Right lobe of liver (tissue), 4 donors: ENCODE measurements around the gene EYA4.

Experiments
- POLR2A ChIP-seq: fragments of 450-650 bp; IDR thresholded peaks from one replicate; pipeline ENCODE4 v1.6.1; 2017; ENCODE audit warnings: antibody characterized with exemption, mild to moderate bottlenecking
- TF ChIP-seq, protein P1 (sequence below), 4 donors: fragments of 200-600 bp in 3 of 4; fragments of 450-650 bp in 1 of 4; IDR thresholded peaks; one replicate each; pipeline versions ENCODE4 v1.5.1 to v1.8.0; 2016 to 2022; ENCODE audit warnings: antibody characterized with exemption in 4 of 4, mild to moderate bottlenecking in 2 of 4
- donor health status: DM: no; HTN: no; CAD: no.
- donor health status: DM: no; HTN: no; CAD: no.
- donor health status: DM: no; HTN: yes; CAD: no.

DNA sequence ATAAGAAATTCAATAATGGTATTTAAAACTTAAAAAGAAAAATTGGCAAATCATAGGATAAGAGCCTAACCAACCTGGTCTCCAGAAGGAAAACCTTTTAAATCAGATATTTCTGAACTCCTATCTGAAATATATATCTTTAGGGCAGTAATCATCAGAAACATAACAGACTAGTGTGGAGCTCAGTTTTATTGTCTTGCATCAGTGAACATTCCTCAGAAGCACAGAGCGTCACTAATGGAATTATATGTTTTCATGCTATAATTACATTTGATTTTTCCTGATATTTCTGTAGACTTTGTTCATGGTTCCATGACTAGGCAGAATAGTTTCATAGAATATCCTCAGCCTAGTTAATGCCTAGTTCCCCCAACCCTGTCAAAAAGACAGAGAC lies 262.2 kb downstream of the EYA4 start:
- TF ChIP-seq POLR2A: no peak
- TF ChIP-seq, protein P1, sequence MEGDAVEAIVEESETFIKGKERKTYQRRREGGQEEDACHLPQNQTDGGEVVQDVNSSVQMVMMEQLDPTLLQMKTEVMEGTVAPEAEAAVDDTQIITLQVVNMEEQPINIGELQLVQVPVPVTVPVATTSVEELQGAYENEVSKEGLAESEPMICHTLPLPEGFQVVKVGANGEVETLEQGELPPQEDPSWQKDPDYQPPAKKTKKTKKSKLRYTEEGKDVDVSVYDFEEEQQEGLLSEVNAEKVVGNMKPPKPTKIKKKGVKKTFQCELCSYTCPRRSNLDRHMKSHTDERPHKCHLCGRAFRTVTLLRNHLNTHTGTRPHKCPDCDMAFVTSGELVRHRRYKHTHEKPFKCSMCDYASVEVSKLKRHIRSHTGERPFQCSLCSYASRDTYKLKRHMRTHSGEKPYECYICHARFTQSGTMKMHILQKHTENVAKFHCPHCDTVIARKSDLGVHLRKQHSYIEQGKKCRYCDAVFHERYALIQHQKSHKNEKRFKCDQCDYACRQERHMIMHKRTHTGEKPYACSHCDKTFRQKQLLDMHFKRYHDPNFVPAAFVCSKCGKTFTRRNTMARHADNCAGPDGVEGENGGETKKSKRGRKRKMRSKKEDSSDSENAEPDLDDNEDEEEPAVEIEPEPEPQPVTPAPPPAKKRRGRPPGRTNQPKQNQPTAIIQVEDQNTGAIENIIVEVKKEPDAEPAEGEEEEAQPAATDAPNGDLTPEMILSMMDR (IDR thresholded peaks at IDR 0.05): no peak
